Measurements from ENCODE around the gene TAF10.

TAF10 gene

DNA sequence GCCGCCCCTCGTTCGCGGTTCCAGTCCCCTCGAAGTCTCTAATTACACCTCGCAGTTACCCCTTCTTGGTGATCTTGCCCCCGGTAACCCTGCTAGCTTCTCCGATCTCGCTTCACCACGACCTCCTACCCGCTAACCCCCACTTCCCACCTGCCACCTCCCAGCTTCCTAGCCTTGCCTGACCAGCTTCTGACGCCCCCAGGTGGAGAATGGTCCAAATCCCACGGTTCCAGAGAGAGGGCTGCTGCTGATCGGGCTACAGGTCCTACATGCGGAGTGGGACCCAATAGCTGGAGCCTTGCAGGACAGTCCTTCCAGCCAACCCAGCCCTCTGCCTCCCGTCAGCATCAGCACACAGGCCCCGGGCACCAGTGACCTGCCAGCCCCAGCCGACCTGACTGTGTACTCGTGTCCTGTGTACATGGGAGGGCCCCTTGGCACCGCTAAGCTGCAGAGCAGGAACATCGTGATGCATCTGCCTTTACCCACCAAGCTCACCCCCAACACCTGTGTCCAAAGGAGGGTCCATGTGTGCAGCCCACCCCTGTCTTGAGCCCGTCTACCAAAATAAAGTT, 40.5 kb downstream of the TAF10 start:
- Mint-ChIP-seq H3K9me3 (no peaks in the 10 kb centered on the region), H3K4me3 (no peak overlapping the region), H3K27me3 (no peaks in the 10 kb centered on the region), H3K27ac (no peak overlapping the region), H3K4me1 (peaks cover 5% of the 10 kb centered on the region), H3K36me3 (peaks cover 53% of the 10 kb centered on the region)
- ATAC-seq: no peak

DNA sequence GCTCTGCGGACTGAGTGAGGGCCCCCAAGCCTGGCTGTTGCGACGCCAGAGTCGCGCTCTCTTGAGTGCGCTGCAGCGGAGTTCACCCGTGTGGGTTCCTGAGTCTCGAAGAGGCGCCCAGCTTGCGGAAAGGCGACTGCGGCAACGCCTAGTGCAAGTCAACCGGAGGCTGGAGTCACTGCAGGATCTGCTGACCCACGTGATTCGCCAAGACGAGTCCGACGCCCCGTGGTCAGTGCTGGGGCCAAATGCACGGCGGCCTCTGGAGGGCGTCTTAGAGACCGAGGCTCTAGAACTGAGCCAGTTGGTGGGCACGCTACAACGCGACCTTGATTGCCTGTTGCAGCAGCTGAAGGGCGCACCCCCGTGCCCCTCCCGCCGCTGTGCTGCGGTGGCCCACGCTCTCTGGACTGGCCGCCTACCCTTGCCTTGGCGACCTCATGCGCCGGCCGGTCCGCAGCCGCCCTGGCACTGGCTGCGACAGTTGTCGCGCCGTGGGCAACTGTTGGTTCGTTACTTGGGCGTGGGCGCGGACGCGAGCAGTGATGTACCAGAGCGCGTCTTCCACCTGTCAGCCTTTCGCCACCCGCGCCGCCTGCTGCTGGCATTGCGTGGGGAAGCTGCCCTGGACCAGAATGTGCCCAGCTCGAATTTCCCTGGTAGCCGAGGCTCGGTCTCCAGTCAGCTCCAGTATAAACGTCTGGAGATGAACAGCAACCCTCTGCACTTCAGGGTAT, 41.2 kb downstream of the TAF10 start:
- no peak overlapping the region for H3K27ac Mint-ChIP-seq
- no peak for ATAC-seq
- H3K9me3 Mint-ChIP-seq: no peaks in the 10 kb centered on the region
- no peak overlapping the region for H3K4me3 Mint-ChIP-seq
- peaks cover 50% of the 10 kb centered on the region for H3K36me3 Mint-ChIP-seq
- H3K27me3 Mint-ChIP-seq: no peaks in the 10 kb centered on the region
- H3K4me1 Mint-ChIP-seq: peaks cover 5% of the 10 kb centered on the region

DNA sequence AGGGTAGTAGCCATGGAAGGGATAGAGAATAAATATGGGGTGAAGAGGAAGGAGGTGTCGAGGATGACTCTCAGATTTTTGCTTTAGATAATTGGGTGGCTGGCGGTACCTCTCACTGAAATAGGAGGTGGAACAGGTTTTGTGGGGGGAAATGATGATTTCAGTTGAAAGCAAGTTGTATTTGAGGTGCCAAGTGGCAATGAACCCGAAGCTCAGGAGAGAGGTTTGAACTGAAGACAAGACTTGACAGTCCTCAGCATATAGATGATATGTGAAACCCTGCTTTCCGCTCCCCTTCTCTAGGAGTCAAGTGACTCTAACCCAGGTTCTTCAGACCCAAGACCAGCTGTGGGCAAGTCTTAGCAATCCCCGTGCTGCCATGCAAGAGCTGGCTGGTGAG, 42.3 kb downstream of the TAF10 start:
- H3K27me3 Mint-ChIP-seq: no peaks in the 10 kb centered on the region
- H3K4me1 Mint-ChIP-seq: peaks cover 9% of the 10 kb centered on the region
- no peak for ATAC-seq
- no peak overlapping the region for H3K4me3 Mint-ChIP-seq
- H3K36me3 Mint-ChIP-seq: peaks cover 51% of the 10 kb centered on the region
- H3K27ac Mint-ChIP-seq: no peak overlapping the region
- H3K9me3 Mint-ChIP-seq: no peaks in the 10 kb centered on the region

DNA sequence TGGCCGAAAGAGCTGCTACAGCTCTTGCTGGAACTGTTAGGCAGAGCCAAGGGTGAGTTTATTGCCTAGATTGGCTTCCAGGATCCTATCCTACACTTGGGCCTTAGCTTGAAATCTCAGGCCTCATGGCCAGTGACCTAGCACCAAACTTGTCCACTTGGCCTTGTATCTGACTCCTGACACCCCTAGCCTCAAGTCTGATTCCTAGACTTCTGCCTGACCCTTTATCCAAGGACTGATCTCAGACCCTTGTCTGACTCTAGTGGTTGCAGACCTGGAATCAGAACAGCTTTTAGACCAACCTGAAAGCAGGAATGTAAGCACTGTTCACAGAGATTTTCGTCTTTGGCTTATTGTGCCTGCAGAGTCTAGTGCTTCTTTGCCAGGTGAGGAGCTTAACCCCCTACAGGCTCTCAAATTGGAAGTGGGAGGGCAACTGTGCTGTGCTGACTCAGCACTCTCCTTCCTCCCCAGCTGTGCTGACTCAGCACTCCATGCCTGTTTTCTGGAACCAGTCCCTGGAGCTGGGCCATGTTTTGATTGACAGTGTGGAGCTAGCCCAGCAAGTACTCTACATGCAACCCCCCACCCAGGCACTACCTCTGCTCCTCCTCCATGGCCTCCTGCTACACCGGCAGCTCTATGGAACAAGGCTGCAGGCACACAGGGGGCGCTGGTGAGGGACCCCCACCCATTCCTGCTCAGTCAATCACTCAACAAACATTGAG, 43.7 kb downstream of the TAF10 start:
- ATAC-seq: no peak
- Mint-ChIP-seq H3K36me3 (peaks cover 53% of the 10 kb centered on the region), H3K27ac (no peak overlapping the region), H3K4me3 (no peak overlapping the region), H3K4me1 (peaks cover 9% of the 10 kb centered on the region), H3K27me3 (no peaks in the 10 kb centered on the region), H3K9me3 (no peaks in the 10 kb centered on the region)

DNA sequence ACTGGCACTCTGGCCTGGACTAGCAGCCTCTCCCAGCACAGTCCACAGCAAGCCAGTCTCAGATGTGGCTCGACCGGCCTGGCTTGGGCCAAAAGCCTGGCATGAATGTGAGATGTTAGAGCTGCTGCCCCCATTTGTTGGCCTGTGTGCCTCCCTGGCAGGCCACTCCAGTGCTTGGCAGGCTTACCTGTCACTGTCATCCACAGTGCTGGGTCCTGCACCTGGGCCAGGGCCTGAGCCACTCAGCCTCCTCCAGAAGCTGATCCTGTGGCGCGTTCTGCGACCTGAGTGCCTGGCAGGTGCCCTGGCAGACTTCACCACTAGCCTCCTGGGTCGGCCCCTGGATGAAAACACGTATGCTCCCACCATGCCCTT, 44.7 kb downstream of the TAF10 start:
- no peaks in the 10 kb centered on the region for H3K9me3 Mint-ChIP-seq
- H3K4me3 Mint-ChIP-seq: no peak overlapping the region
- no peak overlapping the region for H3K27ac Mint-ChIP-seq
- peaks cover 9% of the 10 kb centered on the region for H3K4me1 Mint-ChIP-seq
- no peaks in the 10 kb centered on the region for H3K27me3 Mint-ChIP-seq
- H3K36me3 Mint-ChIP-seq: peaks cover 46% of the 10 kb centered on the region
- no peak for ATAC-seq

DNA sequence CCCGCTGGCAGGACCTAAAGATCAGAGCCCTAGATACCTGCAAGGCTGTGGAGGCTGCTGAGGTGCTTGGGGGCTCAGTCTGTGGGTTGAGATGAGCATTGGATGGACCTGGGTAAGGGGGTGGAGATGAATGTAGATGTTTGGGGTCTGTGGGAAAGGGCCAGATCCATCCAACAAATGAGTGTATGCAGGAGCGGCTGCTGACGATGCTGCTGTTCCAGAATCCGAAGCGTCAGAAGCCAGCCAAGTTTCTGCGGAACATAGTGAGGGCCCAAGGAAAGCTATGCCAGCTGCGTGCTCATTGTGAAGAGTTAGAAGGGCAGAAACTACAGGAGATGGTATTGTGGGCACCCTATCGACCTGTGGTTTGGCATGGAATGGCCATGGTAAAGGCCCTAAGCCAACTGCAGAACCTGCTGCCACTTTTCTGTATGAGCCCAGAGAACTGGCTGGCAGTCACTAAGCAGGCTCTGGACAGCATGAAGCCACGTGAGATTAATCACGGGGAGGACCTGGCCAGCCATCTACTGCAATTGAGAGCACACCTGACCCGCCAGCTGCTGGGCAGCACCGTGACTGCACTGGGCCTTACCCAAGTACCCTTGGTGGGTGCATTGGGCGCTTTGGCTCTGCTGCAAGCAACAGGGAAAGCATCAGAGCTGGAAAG, 45.2 kb downstream of the TAF10 start:
- peaks cover 47% of the 10 kb centered on the region for H3K36me3 Mint-ChIP-seq
- no peak for ATAC-seq
- no peak overlapping the region for H3K27ac Mint-ChIP-seq
- H3K4me3 Mint-ChIP-seq: no peak overlapping the region
- peaks cover 9% of the 10 kb centered on the region for H3K4me1 Mint-ChIP-seq
- no peaks in the 10 kb centered on the region for H3K9me3 Mint-ChIP-seq
- no peaks in the 10 kb centered on the region for H3K27me3 Mint-ChIP-seq

DNA sequence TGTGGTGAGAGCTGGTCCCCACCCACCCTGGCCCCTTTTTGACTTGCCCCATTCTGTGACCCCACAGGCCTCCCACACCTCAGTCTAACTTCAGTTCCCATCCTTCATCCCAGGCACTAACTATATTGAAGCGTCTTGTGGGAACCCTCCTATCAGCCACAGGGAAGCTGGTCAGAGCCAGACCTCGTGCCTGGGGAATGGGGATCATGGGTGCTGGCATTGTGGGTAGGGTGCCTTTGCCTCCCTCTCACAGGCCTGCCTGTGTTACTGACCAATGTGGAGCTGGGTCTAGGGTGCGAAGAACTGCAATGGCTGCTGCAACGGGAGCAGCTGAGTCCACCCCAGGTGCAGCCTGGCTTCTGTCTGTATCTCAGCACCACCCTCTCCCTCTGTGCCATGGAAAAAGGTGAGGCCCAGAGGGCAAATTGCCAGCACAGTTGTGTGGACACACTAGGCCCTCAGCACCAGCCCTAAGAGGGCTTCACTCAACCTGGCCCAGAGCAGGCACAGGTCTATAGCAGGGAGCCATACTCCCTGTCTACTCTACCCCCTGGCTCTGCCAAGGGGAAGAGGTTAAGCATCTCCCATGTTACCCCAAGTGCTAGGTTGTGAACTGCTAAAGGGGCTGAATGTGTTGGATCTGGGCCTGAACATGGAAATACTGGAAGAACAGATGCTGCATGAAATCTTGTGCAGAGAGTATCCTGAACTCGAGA, 45.9 kb downstream of the TAF10 start:
- no peaks in the 10 kb centered on the region for H3K9me3 Mint-ChIP-seq
- no peak overlapping the region for H3K27ac Mint-ChIP-seq
- peaks cover 9% of the 10 kb centered on the region for H3K4me1 Mint-ChIP-seq
- ATAC-seq: no peak
- H3K27me3 Mint-ChIP-seq: no peaks in the 10 kb centered on the region
- H3K36me3 Mint-ChIP-seq: peaks cover 45% of the 10 kb centered on the region
- H3K4me3 Mint-ChIP-seq: no peak overlapping the region

DNA sequence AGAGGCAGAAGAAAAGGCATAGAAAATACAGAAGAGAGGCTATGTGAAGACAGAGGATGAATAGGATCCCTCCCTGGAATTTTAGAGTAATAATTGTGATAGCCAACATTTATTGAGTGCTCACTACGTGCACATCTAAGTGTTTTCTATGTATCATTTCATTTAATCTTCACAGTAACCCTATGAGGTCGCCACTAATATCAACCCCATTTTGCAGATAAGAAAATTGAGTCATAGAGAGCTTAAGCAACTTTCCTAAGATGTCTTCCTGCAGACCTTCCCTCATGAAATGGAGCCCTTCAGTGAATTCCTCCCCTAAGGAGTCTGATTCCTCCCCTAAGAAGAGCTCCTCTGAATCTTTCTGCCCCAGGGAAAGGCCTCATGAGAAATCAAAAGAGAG, 46.7 kb downstream of the TAF10 start:
- H3K27ac Mint-ChIP-seq: no peak overlapping the region

DNA sequence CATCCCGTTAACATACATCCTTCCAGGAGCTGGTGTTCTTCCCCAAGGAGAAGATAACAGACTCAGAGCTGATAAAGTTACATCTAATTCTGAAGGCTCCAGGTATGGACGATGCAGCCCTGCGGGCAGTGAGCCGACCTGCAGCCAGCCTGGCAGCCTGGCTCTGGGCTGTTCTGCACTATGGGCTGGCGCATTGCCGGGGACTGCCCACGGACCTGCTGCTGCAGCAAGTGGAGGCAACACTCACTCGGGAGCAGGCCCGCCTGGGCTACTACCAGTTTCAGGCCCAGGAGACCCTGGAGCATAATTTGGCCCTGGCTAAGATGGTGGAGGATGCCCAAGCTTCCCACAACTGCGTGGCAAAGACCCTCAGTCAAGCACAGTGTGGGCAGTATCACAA, 48.3 kb downstream of the TAF10 start:
- no peak for ATAC-seq
- no peaks in the 10 kb centered on the region for H3K27me3 Mint-ChIP-seq
- H3K9me3 Mint-ChIP-seq: no peaks in the 10 kb centered on the region
- H3K4me3 Mint-ChIP-seq: no peak overlapping the region
- peaks cover 51% of the 10 kb centered on the region for H3K36me3 Mint-ChIP-seq
- H3K4me1 Mint-ChIP-seq: peaks cover 7% of the 10 kb centered on the region
- no peak overlapping the region for H3K27ac Mint-ChIP-seq

More for the DNA sequence above, 46.7 kb downstream of the TAF10 start:
- ATAC-seq: no peak
- Mint-ChIP-seq H3K36me3 (peaks cover 46% of the 10 kb centered on the region), H3K27me3 (no peaks in the 10 kb centered on the region), H3K9me3 (no peaks in the 10 kb centered on the region), H3K4me1 (peaks cover 9% of the 10 kb centered on the region), H3K4me3 (no peak overlapping the region)

DNA sequence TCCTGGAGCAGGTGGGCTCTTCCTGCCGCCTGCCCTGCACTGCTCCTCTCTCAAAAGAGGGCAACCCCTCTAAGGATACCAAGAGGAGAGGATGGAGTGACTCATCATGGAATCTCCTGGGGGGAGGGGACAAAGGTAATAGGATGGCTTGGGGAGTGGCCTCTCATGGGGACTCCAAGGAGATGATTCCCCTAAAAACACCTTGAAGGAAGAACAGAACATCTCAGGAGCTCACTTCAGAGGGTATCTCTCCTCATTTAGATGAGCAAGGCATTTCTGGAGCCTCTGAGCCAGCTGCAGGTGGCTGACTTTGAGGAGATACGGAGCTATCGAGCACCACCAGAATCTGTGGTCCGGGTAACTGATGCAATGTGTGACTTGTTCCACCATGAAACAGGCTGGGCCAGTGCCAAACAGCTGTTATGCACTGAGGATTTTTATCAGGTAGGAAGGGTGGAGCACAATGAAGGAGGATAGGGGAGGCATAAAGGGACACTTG, 48.8 kb downstream of the TAF10 start:
- no peak for ATAC-seq
- Mint-ChIP-seq H3K27me3 (no peaks in the 10 kb centered on the region), H3K4me3 (no peak overlapping the region), H3K9me3 (no peaks in the 10 kb centered on the region), H3K36me3 (peaks cover 51% of the 10 kb centered on the region), H3K27ac (no peak overlapping the region), H3K4me1 (peaks cover 4% of the 10 kb centered on the region)

DNA sequence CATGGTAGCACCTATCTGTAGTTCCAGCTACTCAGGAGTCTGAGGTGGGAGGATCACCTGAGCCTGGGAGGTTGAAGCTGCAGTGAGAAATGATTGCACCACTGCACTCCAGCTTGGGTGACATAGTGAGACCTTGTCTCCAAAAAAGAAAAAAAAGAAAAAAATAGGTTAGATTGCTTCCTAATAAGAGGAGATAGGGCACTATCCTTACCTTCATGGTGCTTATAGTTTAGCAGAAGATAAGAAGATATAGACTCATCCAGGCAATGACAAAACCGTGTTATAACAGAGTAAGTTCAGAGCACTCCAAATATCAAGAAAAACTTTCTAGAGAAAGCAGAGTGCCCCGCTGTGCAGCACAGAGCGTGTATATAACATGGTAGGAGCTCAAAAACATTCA, 50.7 kb downstream of the TAF10 start:
- Mint-ChIP-seq H3K27ac (no peak overlapping the region), H3K27me3 (no peaks in the 10 kb centered on the region), H3K4me1 (peaks cover 4% of the 10 kb centered on the region), H3K9me3 (no peaks in the 10 kb centered on the region), H3K36me3 (peaks cover 53% of the 10 kb centered on the region), H3K4me3 (no peak overlapping the region)
- no peak for ATAC-seq
